ENCODE data around the gene HSPA1A. TPM values are rescaled to one million over a fixed set of nuclear protein-coding genes. Genes with fewer than 3 reads are reported as not detected.

Gene HSPA1A
- total and polyA plus RNA-seq, 9 of the 15 experiments (the other 6 are each of a cell fraction or from before 2014, with no cell fraction given), result 2.2 to 273 (median 107) TPM

- TF ChIP-seq NR2C1 (IDR thresholded peaks at IDR 0.05) (no peak), NR2C1 (tag; IDR thresholded peaks at IDR 0.05) (0 out of 2 replicates have a peak, but pooled peaks have one; percentile 27), RBFOX2 (IDR thresholded peaks at IDR 0.05; ENCODE audit: low read depth, low read length) (peak; percentile 52; the same call in 1 of the 2 replicates), YBX1 (IDR thresholded peaks at IDR 0.05) (no peak), RBM39 (optimal IDR thresholded peaks at IDR 0.05; ENCODE audit: low read depth, low read length) (no peak), ETV5 (CRISPR knock-in tag; IDR thresholded peaks at IDR 0.05; ENCODE audit: low read depth) (no peak), ZNF584 (CRISPR knock-in tag; IDR thresholded peaks at IDR 0.05; ENCODE audit: low read depth) (no peak), TAF15 (IDR thresholded peaks at IDR 0.05; ENCODE audit: low read depth, low read length) (0 out of 2 replicates have a peak, but pooled peaks have one; percentile 14)
- TF ChIP-seq, protein P1, sequence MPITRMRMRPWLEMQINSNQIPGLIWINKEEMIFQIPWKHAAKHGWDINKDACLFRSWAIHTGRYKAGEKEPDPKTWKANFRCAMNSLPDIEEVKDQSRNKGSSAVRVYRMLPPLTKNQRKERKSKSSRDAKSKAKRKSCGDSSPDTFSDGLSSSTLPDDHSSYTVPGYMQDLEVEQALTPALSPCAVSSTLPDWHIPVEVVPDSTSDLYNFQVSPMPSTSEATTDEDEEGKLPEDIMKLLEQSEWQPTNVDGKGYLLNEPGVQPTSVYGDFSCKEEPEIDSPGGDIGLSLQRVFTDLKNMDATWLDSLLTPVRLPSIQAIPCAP (CRISPR knock-in tag; IDR thresholded peaks at IDR 0.05; ENCODE audit: borderline replicate concordance), result no peak
- TF ChIP-seq, protein P2, sequence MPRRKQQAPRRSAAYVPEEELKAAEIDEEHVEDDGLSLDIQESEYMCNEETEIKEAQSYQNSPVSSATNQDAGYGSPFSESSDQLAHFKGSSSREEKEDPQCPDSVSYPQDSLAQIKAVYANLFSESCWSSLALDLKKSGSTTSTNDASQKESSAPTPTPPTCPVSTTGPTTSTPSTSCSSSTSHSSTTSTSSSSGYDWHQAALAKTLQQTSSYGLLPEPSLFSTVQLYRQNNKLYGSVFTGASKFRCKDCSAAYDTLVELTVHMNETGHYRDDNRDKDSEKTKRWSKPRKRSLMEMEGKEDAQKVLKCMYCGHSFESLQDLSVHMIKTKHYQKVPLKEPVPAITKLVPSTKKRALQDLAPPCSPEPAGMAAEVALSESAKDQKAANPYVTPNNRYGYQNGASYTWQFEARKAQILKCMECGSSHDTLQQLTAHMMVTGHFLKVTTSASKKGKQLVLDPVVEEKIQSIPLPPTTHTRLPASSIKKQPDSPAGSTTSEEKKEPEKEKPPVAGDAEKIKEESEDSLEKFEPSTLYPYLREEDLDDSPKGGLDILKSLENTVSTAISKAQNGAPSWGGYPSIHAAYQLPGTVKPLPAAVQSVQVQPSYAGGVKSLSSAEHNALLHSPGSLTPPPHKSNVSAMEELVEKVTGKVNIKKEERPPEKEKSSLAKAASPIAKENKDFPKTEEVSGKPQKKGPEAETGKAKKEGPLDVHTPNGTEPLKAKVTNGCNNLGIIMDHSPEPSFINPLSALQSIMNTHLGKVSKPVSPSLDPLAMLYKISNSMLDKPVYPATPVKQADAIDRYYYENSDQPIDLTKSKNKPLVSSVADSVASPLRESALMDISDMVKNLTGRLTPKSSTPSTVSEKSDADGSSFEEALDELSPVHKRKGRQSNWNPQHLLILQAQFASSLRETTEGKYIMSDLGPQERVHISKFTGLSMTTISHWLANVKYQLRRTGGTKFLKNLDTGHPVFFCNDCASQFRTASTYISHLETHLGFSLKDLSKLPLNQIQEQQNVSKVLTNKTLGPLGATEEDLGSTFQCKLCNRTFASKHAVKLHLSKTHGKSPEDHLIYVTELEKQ (CRISPR knock-in tag; IDR thresholded peaks at IDR 0.05), result no peak
- TF ChIP-seq, protein P3, sequence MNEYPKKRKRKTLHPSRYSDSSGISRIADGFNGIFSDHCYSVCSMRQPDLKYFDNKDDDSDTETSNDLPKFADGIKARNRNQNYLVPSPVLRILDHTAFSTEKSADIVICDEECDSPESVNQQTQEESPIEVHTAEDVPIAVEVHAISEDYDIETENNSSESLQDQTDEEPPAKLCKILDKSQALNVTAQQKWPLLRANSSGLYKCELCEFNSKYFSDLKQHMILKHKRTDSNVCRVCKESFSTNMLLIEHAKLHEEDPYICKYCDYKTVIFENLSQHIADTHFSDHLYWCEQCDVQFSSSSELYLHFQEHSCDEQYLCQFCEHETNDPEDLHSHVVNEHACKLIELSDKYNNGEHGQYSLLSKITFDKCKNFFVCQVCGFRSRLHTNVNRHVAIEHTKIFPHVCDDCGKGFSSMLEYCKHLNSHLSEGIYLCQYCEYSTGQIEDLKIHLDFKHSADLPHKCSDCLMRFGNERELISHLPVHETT (CRISPR knock-in tag; conservative IDR thresholded peaks at IDR 0.05 in 1 of 2, IDR thresholded peaks at IDR 0.05 in 1 of 2), result 0 out of 4 replicates have a peak, but pooled peaks of 1 of the 2 experiments have one; percentile 7
Observed at GRCh38 chr6:31859923-31860322, 44.6 kb downstream of the HSPA1A start (continued).
